Eye (tissue), 1 donor: ENCODE data around the gene PRPF8.

Source experiments
- DNase-seq: peaks from one replicate; pipeline ENCODE4 v3.0.0-alpha.2; 2015

PRPF8 gene

DNA sequence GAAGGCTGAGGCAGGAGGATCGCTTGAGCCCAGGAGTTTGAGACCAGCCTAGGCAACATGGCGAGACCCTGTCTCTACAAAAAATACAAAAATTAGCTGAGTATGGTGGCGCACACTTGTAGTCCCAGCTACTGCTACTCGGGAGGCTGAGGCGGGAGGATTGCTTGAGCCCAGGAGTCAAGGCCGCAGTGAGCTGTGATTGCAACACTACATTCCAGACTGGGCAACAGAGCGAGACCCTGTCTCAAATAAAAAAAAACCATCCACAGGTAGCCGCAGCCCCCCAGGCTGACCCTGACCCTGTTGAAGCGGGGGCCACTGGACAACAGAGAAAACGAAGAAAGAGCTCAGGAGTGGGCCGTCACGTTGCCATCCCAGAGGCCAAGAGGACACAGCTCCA lies 60.0 kb downstream of the PRPF8 start:
- no peak for DNase-seq

DNA sequence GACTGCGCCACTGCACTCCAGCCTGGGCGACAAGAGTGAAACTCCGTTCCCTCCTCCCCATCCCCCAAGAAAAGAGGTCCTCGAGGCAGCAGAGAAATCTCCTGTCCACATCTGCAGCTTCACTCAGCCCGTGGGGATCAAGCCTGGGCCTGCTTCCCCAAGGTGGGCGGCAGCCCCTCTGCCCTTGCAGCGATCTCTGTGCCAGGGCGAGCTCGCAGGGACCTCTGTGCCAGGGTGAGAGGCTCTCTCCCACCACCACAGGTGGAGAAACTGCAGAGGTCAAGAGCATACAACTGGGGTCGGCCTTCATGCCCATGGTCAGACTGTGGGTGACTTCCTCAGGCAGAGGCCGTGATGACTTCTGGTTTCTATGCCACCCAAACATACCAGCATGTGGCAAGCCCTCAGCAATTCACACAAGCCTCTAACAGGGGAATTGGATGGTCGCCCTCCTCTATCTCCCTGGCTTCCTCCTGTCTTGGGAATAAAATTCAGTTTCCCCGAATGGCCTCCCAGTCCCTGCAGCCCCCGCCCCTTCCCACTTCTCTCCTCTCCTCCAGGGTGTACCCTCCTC lies 61.5 kb downstream of the PRPF8 start:
- no peak for DNase-seq

DNA sequence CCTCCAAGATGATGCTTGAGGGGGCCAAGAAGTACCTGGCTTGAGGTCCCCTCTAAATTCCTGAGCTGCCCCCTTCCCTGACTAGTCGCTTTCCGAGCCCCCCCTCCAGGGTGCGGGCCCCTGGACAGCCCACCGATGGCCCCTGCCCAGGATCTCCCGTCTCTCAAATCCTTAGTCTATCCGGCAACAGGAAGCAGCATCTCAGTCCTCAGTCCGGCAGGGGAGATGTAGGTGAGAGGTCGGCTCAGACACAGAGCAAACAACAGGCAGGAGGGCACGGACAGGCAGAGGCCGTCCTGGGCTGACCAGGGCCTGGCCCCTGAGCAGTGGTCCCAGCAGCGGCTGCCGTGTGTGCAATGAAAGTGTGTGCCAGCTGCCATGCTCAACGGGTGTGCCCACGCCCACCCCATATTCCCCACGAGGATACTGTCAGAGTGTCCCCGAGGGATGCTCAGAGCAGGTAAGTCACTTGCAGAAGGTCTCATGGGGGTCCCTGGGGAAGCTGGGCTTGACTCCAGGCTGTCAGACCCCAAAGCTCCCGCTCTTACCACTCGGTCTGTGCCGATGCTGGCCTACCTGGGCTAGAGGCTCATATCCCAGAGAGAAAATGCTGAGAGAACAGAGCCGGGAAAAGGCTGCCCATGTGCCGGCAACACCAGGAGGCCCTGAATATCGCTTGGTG lies 63.3 kb downstream of the PRPF8 start:
- DNase-seq, result no peak

DNA sequence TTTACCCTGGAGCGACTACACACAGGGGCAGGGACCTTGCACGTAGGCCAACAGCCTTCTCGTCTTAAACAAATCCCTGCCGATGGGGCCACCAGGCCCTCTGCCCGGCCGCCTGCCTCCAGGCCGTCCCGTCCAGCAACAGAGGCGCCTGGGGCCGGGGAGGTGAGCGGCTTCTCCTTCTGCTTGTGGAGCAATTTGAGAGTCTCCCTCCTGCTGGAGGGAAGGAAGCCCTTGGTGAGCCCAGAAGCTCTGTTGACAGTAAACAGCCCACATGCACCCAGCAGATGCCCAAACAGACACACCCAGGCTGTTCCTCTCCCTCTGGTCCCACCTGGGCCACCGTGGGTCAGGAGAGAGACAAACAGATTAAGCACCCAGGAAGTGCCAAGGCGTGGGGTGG lies 64.2 kb downstream of the PRPF8 start:
- no peak for DNase-seq

DNA sequence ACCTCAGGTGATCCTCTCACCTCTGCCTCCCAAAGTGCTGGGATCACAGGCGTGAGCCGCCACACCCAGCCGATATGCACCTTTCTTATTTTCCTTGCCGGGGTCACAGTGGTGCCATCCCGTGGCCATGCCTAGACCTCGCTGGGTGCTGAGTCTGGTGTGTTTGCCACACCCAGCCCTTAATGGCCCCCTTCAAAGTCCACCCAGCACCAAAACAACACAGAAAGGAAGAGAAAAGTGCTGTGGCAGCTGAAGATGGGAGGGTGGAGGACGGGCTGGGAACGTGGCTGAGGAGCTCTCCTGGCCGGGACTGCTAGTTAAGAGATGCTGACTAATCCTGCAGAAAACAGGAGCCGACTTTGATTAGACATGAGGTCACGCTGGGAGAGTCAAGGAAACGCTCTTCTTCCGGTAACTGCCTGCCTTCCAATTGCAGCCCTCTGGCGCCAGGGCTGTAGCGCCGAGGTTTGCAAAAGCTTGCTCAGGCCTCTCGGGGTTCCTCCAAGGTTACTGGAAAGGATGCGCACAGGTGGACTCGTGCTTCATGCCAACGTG lies 67.0 kb downstream of the PRPF8 start:
- no peak for DNase-seq

DNA sequence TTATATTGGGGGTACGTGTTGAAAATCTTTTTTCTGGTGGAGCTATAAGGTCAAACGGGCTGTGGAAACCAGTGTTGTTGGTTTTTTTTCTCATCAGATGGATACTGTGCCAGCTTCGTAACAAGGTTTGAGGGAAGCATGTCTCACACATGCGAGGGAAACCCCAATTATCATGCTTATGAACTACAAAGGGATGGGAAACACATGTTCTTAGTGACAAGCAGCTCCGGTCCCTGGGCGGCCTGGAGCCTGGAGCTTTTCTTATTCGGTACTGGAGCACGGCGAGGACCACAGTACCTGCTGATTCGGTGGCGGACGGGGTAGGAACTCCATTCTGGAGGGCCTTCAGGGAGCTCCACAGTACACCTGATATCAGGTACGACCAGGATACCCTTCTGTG lies 68.6 kb downstream of the PRPF8 start:
- DNase-seq, result no peak

DNA sequence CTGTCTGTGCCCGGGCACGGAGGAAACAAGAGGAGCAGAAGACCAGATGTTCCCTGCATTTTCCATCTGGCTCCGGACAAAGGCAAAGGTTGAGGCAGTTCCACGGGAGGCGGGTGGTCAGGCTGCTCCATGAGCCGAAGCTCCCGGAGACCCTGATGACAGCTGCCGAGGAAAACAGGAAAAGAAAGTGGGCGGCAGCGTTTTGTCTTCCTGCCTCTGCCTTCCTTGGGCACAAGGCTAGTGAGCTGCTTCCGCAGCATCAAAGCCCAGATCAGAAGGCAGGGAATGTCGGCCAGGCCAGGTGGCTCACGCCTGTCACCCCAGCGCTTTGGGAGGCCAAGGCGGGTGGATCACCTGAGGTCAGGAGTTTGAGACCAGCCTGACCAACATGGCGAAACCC lies 72.3 kb downstream of the PRPF8 start:
- DNase-seq, result no peak

DNA sequence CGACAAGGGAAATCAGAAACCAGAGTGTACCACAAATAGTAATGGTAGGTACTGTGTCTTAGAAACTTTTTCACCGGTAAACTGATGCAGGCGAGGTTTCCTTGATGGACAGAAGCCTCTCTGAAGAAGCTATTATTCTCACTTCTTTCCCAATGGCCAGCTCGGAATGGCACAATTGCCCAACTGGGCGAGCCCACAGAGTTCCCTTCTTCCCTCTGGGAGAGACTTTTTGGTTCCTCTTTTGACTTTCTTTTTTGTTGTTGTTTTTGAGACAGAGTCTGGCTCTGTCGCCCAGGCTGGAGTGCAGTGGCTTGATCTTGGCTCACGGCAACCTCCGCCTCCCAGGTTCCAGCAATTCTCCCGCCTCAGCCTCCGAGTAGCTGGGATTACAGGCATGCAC lies 73.0 kb downstream of the PRPF8 start:
- no peak for DNase-seq

DNA sequence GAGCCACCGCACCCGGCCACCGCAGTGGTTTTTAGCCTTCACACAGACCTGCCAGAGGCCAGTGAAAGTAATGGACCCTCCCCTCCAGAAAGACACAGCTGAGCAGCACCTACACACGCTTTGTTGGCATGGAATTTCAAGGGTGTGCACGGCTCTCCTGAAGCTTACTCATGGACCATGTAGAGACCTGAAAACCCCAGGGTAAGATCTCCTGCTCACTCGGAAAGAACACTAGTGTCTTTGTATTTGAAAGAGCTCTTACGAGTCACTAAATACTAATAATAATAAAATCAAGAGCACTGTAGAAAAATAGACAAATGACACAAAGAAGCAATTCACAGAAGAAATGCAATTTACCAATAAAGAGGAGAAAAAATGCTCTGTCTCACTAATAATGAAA lies 76.0 kb downstream of the PRPF8 start:
- no peak for DNase-seq

DNA sequence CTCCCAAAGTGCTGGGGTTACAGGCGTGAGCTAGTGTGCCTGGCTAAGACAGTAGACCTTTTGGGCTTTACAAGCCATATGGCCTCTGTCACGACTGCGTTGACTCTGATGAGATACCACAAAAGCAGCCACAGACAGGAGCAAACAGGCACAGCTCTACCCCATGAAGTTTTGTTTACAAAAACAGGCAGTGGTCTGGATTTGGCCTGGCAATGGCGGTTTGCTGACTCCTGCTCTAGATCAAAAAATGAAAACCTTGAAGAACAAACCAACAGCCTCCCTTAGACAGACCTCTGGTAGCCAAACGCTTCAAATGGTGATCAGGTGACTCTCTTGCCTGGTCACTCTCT lies 76.7 kb downstream of the PRPF8 start:
- no peak for DNase-seq

DNA sequence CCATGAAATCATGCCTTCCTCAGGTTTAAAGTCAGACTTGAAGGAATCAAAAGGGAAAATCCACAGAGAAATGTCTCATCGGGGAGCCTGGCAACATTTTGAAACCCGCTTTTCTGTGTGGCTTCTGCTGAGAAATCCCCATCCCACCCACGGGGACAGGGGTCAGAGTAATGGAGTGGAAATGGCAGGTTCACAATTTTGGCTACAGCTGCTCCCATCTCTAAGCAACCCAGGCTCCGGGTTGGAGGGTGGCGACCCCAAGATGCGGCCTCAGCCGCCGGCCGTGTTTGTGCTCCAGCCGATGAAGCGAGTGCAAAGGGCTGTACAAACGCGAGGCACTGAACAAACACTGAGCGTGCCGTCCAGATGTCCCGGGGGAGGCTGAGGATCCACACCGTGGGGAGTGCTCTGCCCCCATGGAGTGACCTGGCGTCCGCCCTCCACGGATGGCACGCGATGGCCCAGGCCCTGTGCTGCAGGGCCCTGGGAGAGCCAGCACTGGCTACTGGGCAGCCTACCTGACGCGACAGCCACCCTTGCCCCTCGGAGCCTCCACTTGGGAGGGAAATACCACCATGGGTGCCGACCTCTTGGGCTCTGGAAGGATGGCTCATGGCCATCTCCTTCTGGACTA lies 78.2 kb downstream of the PRPF8 start:
- DNase-seq, result peak; percentile 63

DNA sequence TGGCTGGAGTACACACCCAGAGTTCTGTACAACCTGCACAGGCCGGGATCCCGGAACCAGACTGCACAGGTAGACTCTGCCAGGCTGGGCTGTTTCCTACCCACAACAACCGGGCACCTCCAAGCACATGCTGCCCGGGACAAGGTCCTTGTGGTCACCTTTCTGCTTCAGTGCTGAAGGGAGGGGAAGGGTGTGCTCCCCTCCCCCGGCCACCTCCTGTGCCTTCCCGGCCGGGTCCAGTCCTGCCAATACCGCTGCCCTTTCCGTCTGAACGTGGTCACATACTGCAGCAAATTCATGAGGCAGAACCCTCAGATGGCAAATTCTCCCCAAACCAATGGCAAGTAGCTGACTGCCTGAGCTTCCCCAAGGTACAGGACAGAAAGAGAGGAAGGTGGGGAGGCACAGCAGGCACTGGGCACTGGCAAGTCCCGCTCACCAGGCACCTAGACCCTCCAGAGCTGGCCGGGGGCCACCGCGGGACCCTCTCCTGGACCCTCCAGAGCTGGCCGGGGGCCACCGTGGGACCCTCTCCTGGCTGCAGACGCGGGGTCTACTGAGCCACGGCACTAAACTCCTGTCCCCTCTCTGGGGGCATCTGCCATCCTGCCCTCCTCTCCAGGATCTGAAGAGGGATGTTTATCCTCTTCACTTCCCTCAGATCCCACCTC lies 78.9 kb downstream of the PRPF8 start:
- DNase-seq, result peak; percentile 41

DNA sequence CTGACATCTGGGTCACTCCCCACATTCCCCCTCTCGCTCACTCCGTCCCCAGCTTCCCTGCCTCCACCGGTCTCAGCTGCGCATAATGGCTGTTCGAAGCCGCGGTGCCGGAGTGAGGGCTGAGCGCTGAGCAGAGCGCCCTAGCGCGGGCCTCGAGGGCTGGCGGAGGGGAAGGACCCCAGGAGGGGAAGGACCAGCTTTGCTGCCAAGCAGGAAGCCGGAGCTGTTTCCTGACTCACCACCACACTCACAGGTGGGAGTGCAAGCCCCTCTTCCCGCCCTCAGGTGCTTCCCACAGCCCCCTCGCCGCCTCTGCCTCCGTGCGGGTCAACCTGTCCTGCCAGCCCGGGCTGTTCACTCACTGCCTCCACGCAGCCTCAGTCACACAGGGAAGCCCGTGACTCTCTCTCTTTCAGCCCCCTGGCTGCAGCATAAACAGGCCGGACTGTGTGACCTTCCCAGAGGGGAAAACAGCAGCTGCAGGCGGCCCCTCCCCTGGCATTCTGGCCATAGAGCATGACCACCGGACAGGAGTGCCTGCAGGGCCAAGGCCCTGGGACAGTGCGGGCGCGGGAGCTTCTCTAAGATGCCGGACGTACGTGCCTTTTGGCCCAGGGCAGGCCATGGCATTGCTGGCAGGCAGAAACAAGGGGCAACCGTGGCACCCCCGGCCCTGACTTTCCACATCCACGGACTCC lies 79.7 kb downstream of the PRPF8 start:
- DNase-seq, result peak; percentile 77

DNA sequence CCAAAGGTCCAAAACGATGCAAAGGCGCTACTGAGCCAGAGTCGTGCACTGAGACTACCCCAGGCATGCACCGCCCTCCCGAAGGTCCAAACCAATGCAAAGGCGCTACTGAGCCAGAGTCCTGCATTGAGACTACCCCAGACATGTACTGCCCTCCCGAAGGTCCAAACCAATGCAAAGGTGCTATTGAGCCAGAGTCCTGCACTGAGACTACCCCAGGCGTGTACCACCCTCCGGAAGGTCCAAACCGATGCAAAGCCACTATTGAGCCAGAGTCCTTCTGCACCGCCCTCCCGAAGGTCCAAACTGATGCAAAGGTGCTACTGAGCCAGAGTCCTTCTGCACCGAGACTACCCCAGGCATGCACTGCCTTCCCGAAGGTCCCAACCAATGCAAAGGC lies 83.1 kb downstream of the PRPF8 start:
- no peak for DNase-seq
